GM19397 (cell line): Measurements from ENCODE around the gene TPMT.

Source experiments
- ATAC-seq: cut with Tn5 transposase; IDR thresholded peaks from one replicate; pipeline ENCODE4 v1.9.1; 2021; ENCODE audit warnings: mild to moderate bottlenecking, moderate library complexity; ENCODE audit not compliant: unreplicated experiment

Gene TPMT

DNA sequence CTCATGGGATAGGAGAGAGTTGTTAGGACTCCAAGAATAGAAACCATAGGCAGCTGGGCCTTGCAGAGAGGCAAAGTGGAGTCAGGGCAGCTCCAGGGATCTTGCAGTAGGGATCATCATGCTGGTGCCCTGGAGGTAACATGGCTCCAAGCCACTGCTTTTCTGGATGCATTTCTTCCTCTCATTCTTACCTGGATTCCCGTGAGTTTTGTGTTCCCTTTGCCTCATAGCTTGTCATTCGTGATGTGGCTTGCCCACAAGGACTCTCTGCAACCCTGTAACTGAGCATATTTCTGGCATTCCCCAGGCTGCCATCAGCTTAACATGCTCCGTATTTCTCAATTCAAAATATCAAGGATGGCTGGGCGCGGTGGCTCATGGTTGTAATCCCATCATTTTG lies 37.7 kb downstream of the TPMT start:
- ATAC-seq = no peak

DNA sequence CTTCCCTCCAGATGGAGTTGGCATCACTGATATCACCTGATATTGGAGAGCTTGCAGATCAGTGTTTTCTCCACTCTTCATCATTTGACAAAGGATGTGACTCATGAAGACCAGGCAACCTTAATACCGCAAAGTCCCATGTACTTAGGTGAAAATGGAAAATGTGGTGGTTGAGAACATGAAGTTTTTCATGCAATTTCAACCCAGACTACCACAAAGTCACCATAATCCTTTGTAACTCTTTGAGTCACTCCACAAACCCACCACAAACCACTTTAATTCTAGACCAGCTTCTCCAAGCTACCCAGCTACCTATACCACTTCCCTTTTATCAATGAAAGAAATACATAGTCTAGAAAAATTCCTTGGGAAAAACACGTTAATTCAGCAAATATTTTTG lies 39.5 kb downstream of the TPMT start:
- ATAC-seq = no peak

DNA sequence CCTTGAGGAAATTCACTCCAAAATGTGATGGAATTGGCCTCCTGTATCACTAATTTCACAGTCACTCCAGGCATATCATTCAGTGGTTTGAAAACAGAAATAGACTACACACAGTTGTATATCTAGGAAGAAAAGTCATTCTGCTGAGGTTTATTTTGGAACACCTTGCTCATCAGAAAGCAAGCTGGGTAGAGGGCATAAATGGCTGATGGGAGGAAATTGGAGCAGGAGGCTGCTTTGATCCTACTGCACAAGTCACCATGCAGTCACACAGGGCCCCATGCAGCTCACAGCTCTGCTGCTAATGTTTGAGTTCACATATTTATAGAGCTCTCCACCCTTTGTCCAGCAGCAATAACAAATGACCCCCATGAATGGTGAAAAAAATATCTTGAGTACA lies 44.7 kb downstream of the TPMT start:
- no peak for ATAC-seq

DNA sequence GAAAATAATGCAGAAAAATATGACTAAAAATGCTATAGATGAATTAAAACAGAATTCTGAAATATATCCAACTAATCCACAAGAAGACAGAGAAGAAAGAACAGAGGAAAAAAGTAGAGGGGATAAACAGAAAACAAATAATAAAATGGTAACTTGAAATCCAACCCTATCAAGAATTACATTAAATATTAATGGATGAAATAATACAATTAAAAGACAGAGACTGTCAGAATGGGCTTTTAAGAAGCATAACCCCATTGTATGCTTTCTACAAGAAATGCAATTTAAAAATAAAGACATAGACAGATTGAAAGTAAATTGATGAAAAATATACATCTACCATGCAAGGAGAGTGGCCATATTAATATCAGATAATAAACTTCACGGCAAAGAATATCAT lies 47.8 kb downstream of the TPMT start:
- no peak for ATAC-seq

DNA sequence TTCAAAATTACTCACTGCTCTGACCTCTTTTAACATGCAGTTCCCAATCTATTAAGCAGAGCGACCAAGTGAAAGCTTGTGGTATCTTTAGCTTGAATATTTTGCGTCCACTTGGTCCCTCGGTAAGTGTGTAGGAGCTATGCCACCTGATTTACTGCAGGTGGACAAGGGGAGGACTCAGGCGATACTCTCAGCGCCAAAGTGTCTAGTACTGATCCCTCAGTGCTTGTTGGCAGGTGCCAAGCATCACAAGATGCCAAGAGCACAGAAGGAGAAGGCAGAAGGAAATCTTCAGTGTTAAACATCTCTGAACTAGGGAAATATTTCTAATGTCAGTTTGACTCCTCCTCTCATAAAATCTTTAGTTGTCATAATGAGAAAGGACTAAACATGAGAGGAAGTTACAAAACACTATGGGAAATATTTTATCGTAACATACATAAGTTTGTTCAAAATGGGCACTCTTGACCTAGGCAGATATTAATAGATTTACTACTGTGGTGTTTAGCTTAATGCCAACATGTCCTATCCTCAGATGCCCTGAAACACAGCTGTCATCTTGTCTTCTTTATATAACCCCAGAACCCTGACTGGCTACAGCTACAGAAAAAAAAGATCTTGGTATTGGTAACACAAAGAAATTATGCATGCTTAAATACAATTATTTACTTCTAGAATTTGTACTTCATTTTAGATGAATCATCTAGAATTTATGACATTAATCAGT lies 51.9 kb downstream of the TPMT start:
- no peak for ATAC-seq

DNA sequence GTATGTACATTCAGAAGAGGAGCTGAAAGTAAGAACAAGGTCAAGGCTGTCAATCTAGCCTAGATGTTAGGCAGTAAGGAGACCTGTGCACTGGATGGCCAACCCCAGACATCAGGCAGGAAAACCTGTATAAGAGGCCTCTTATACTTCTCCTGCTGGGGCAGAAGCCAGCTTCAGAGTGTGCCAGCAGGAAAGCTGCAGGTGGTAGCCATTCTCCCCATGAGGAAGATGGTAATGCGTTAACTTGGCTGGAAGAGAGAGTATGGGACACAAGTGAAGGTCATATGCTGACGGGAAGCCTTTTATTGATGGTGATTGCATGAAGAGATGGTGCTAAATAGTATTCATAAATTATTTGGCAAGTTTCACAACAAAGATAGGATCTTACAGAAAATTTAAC lies 53.0 kb downstream of the TPMT start:
- ATAC-seq = no peak

DNA sequence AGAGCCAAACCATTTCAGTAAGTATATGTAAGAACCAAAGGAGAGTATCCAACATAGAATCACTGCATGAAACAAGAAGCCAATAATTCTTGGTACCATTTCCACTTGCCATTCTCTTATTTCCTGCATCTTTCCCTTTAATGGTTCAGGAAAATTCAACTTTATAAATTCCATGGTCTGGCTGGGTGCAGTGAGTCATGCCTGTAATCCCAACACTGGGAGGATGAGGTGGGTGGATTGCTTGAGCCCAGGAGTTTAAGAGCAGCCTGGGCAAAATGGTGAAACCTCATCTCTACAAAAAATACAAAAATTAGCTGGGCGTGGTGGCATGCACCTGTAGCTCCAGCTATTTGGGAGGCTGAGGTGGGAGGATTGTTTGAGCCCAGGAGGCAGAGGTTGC lies 53.6 kb downstream of the TPMT start:
- ATAC-seq = no peak

DNA sequence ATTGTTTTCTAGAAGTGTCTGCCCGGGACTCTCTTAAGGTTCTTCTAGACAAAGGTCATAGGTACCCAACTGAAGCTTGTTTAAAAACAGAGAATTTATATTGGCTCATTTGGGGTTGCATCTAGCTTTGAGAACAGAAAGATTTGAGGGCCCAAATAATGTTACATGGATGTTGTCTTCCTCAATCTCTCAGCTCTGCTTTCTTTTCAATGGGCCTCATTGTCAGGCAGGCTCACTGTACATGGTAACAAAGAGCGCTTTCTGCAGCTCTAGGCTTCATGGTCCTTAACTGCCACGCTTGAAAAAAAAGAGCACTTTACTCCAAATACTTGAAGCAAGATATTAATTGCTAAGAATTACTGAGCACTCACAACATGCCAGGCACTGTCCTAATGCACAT lies 54.6 kb downstream of the TPMT start:
- no peak for ATAC-seq

DNA sequence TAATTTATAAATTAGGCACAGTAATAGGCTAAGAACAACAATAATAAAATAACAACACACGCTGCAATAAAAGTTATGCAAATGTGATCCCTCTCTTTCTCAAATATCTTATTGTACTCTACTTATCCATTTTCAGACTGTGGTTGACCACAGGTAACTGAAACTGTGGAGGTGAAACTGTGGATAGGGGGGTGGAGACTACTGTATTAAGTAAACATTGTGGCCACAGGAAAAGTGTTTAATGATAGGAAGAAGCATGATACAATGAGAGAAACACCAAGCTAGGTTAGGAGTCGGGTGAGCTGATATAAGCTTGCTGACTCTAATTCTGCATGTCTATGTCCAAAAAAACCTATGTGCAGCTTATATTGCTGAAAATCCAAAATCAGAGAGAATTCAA lies 55.4 kb downstream of the TPMT start:
- ATAC-seq = no peak

DNA sequence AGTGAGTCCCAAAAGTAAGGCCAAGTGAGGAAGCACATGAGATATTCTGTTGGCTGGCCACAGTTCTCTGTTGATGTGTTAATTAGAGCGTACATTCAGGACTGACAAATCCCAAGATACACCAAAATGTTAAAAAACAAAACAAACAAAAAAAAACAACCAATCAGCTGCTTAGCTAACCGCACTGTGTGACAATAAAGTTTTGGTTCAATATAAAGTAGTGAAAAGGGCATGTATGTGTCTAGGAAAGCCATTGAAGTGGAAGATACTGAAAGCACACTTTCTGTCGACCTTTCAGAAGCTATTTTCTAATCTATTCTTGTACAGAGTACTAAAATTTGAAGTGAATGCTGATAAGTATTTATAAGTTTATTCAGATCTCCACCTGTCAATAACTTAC lies 58.5 kb downstream of the TPMT start:
- ATAC-seq = no peak

DNA sequence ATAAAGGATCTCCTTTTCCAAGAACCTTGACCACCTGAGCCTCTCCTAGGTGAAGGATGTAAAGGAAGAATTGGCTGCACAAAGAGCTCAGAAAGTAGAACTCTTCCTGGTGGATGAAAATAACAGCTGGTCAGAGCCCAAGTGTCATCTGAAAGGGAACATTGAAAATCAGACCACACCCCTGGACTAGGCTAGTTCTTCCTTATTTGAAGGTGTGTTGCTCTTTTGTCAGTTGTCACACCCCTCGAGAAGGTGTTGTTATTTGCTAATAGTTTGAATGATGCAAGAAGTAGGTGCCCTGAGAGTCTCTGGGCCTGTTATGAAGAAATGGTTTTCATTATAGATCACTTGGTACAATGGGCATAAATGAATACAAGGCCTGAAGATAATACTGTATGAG lies 63.5 kb downstream of the TPMT start:
- no peak for ATAC-seq

DNA sequence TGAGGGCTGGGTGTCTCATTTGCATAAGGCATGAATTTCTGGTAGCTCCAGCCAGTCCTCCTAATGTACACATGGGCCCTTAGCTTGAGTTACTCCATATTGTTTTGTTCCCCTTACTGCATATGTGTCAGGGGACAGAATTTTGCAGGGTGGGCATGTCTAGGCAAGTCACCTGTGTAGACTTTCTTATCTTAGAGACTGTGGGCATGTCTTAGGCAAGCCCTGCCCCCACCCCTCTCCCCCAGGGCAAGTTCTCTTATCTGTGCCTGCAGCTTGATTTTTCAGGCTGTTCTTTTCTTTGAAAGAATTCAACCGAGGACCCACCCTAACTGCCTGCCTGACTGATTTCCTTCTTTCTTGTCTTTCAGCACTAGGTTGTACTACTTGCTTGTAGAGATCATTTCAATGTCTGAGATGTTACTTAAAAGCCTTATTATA lies 64.5 kb downstream of the TPMT start:
- no peak for ATAC-seq

DNA sequence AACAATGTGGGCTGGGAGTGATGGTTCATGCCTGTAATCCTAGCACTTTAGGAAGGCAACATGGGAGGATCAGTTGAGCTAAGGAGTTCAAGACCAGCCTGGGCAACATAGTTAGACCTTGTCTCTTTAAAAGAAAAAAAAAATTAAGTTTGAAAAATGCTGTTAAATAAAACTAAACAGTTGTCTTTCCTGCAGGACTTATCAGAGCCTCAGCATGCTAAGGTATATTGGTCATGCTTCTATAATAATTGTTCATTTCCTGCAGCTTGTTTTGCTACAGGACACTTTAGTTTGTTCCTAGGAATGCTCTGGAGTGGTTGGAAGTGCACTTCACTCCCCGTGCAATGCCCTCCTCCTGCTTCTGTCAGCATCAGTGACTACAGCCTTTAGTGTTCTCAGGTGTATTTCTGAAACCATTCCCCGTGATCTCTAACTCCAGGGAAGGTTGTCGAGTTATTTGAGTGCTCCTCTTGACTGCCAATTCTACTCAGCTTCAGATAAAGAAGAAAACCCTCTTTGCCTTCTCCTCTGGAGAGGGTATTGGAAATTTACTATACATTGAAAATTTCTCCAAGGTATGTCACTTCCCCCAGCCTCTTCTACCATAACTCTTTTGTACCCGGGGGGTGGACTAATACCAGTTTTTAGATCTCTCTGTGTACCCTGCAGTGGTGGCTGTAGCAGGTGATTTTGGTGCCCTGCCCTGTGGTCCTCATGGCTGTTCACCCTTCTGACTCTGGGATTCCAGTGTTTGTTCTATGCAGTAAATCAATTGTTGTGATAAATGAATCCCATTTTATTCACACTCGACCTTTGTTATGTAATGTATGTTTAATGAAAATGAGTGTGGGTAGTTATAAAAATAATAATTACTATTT lies 66.2 kb downstream of the TPMT start:
- no peak for ATAC-seq

DNA sequence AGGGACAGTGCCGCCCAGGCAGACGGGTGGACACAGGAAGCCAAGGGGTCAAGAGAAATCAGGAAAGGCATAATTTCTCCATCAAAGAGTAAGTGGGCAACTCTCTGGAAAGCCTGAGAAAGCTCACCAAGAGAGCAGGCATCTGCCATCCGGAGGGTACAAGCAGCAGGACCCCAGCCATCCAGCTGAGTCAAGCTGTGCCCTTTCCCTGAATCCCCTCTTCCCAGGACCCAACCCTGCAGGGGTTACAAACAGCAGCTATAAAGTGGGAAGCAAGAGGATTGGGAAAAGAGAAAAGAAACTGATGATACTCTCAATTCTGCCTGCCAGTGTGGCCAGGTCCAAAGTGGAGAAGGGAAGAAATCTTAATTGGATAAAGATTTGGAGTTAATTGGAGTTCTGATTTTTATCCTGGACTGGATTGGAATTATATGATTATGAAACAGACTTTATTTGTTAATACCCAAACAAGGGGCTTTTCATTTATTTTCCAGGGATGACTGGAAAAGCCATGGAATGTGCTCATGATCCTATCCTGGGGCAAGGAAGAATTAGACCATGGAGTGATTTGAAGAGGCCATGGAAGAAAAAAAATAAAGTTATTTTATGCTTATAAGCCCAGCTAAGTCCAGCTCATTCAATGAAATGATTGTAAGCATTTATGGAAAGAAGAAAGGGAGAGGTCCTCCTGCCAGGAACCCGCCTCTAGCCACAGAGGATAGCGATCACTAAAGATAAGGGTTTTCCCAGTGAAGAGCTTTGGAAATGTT lies 67.3 kb downstream of the TPMT start:
- no peak for ATAC-seq

DNA sequence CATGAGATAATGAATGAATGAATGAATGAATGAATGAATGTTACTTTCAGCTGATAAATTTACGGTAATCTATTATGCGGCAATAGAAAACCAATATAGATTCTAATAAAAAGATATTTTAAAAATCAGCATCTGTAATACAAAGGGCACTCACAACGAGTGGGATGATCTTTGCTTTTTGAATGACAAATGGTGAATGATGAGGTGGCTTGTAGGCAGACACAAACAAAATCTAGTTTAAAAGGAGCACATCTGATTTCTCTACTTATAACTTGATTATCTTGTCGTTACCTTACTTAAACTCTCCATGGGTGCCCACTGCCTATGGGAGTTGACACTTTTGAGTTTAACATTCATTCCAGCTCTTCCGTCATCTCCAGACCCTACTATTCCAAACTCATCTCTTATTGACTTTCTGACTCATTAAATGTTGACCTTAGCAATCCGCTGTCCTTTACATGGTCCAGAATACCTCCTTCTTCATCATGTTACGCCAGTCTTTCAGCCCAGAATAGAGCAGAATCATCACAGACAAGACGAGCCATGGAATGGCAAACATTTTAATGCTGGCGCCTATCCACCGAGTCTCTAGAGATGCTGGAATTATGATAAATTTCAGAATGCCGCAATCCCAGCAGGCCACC lies 73.7 kb downstream of the TPMT start:
- no peak for ATAC-seq

DNA sequence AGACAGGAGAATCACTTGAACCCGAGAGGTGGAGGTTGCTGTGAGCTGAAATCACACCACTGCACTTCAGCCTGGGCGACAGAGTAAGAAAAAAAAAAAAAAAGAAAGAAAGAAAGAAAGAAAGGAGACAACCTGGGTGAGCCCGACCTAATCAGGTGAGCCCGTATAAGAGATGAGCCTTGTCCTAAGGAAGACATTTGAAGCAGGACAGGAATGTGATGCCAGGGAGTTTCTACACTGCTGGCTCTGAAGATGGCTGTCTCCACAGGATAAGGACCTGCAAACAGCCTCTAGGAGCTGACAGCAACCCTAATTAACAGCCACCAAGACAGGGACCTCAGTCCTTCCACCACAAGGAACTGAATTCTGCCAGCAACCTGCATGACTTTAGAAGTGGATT lies 74.3 kb downstream of the TPMT start:
- ATAC-seq = no peak

DNA sequence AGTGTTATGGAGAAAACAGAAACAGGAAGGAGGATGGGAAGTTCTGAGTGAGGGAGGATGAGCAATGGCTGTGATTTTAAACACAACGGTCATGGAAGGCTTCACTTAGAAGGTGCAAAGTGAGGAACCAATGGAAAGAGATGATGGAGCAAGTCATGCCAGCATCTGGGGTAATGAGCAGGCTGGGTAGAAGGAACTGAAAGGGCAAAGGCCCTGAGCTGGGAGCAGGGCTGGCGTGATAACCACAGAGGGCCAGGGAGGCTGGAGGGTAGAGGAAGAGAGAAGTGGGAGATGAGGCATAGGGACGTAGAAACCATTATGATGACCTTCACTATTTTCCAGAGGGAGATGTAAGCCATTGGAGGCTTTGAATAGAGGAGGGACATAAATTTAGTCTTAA lies 76.0 kb downstream of the TPMT start:
- ATAC-seq = no peak
